ENCODE results near the gene TTYH1.
"Not testable (repeated sequence)": the region's sequence is repeated elsewhere in the genome, so short reads cannot be mapped to it uniquely, and the experiment has no call there.

The TTYH1 gene

GRCh38 chr19:54415208-54415900 is at the start of gene TTYH1:
TTYH1 (plus strand) TSS chr19:54415464; CDS start chr19:54415553, 89 bp downstream.
- DNase-seq, result no peak

- DNase-seq, result not testable (repeated sequence)
Measured at GRCh38 chr19:54365798-54366197, 49.5 kb upstream of the TTYH1 start.

GRCh38 chr19:54366811-54367210 is 48.5 kb upstream of the TTYH1 start:
- DNase-seq, result no peak

GRCh38 chr19:54369082-54369687 is 46.1 kb upstream of the TTYH1 start:
- no peak for DNase-seq

GRCh38 chr19:54369688-54370433 is 45.4 kb upstream of the TTYH1 start:
- not testable (repeated sequence) for DNase-seq

GRCh38 chr19:54370434-54370796 is 44.8 kb upstream of the TTYH1 start:
- DNase-seq, result not testable (repeated sequence)

GRCh38 chr19:54371453-54371852 is 43.8 kb upstream of the TTYH1 start:
- DNase-seq, result not testable (repeated sequence)

- no peak for DNase-seq
Measured at GRCh38 chr19:54373781-54374631, 41.3 kb upstream of the TTYH1 start.

- DNase-seq, result not testable (repeated sequence)
Measured at GRCh38 chr19:54375181-54375938, 39.9 kb upstream of the TTYH1 start.

- no peak for DNase-seq
Measured at GRCh38 chr19:54376610-54377285, 38.5 kb upstream of the TTYH1 start.

GRCh38 chr19:54379187-54379678 is 36.0 kb upstream of the TTYH1 start:
- no peak for DNase-seq

GRCh38 chr19:54380897-54381296 is 34.4 kb upstream of the TTYH1 start:
- no peak for DNase-seq

GRCh38 chr19:54382041-54382440 is 33.2 kb upstream of the TTYH1 start:
- DNase-seq, result not testable (repeated sequence)

GRCh38 chr19:54383330-54383729 is 31.9 kb upstream of the TTYH1 start:
- no peak for DNase-seq

- no peak for DNase-seq
Measured at GRCh38 chr19:54387991-54388801, 27.1 kb upstream of the TTYH1 start.

GRCh38 chr19:54388802-54389139 is 26.5 kb upstream of the TTYH1 start:
- no peak for DNase-seq

GRCh38 chr19:54389553-54389952 is 25.7 kb upstream of the TTYH1 start:
- no peak for DNase-seq

- DNase-seq, result peak; percentile 15
Measured at GRCh38 chr19:54390942-54391577, 24.2 kb upstream of the TTYH1 start.

- DNase-seq, result no peak
Measured at GRCh38 chr19:54391589-54392061, 23.6 kb upstream of the TTYH1 start.

GRCh38 chr19:54392105-54392504 is 23.2 kb upstream of the TTYH1 start:
- DNase-seq, result no peak
